Osteocyte (in vitro differentiated cells): Measurements from ENCODE around the gene DEDD. TPM values are rescaled to one million over a fixed set of nuclear protein-coding genes. Genes with fewer than 3 reads are reported as not detected.

Experiments used
- DNase-seq: peaks from one replicate; pipeline ENCODE4 v3.0.0; 2021; ENCODE audit warnings: mixed read lengths; ENCODE audit not compliant: unreplicated experiment; ENCODE audit errors: extremely low spot score
- H3K27ac Mint-ChIP-seq: one replicate; pipeline ENCODE4 v1.8.0; 2021; ENCODE audit warnings: mild to moderate bottlenecking, mixed read lengths; ENCODE audit not compliant: unreplicated experiment
- H3K27me3 Mint-ChIP-seq: one replicate; pipeline ENCODE4 v1.8.0; 2021; ENCODE audit warnings: mixed read lengths; ENCODE audit not compliant: unreplicated experiment
- H3K36me3 Mint-ChIP-seq: one replicate; pipeline ENCODE4 v1.8.0; 2021; ENCODE audit warnings: mixed read lengths; ENCODE audit not compliant: unreplicated experiment
- H3K4me1 Mint-ChIP-seq: one replicate; pipeline ENCODE4 v1.8.0; 2021; ENCODE audit warnings: mixed read lengths; ENCODE audit not compliant: unreplicated experiment
- H3K4me3 Mint-ChIP-seq: one replicate; pipeline ENCODE4 v1.8.0; 2021; ENCODE audit warnings: mild to moderate bottlenecking, moderate library complexity, mixed read lengths; ENCODE audit not compliant: unreplicated experiment
- H3K9me3 Mint-ChIP-seq: one replicate; pipeline ENCODE4 v1.8.0; 2021; ENCODE audit warnings: mixed read lengths; ENCODE audit not compliant: unreplicated experiment
- CTCF ChIP-seq: fragments of 200-600 bp; sonication (generic); IDR thresholded peaks from 2 replicates; pipeline ENCODE4 v1.5.0; 2021; ENCODE audit warnings: antibody characterized with exemption, mild to moderate bottlenecking, moderate library complexity
- total RNA-seq: library from RNA; stranded (reverse); gene quantifications from 2 replicates; pipeline ENCODE4 v1.2.1, GENCODE V29; 2021

Gene DEDD
- total RNA-seq, 1 donor from 2014 or later: 40.8 TPM

GRCh38 chr1:161089938-161090337, 42.5 kb downstream of the DEDD start:
- Mint-ChIP-seq H3K9me3 (no peaks in the 10 kb centered on the region), H3K4me1 (no peaks in the 10 kb centered on the region), H3K4me3 (no peak overlapping the region), H3K27me3 (peaks cover 9% of the 10 kb centered on the region), H3K36me3 (no peaks in the 10 kb centered on the region), H3K27ac (no peak overlapping the region)
- no peak for DNase-seq
- TF ChIP-seq CTCF: no peak

GRCh38 chr1:161089251-161089924, 43.1 kb downstream of the DEDD start, which contains the start of gene NECTIN4:
NECTIN4 (minus strand) TSS chr1:161089558; CDS start chr1:161089296, 262 bp downstream.
- H3K4me1 Mint-ChIP-seq: no peaks in the 10 kb centered on the region
- no peak for DNase-seq
- no peak for TF ChIP-seq CTCF
- H3K27me3 Mint-ChIP-seq: peaks cover 3% of the 10 kb centered on the region
- no peak within 1 kb of the TSS for H3K4me3 Mint-ChIP-seq
- no peak within 1 kb of the TSS for H3K27ac Mint-ChIP-seq
- no peaks in the 10 kb centered on the region for H3K9me3 Mint-ChIP-seq
- H3K36me3 Mint-ChIP-seq: no peaks in the 10 kb centered on the region

- H3K27ac Mint-ChIP-seq: no peak overlapping the region
- H3K4me3 Mint-ChIP-seq: no peak overlapping the region
- H3K9me3 Mint-ChIP-seq: no peaks in the 10 kb centered on the region
- H3K36me3 Mint-ChIP-seq: no peaks in the 10 kb centered on the region
- no peak for DNase-seq
- H3K27me3 Mint-ChIP-seq: peaks cover under 1% of the 10 kb centered on the region
- no peak for TF ChIP-seq CTCF
- H3K4me1 Mint-ChIP-seq: no peaks in the 10 kb centered on the region
Measured at GRCh38 chr1:161088587-161089110, 43.8 kb downstream of the DEDD start.

- H3K4me3 Mint-ChIP-seq: no peak overlapping the region
- no peaks in the 10 kb centered on the region for H3K9me3 Mint-ChIP-seq
- H3K4me1 Mint-ChIP-seq: peaks cover 7% of the 10 kb centered on the region
- no peak for DNase-seq
- no peak overlapping the region for H3K27ac Mint-ChIP-seq
- H3K36me3 Mint-ChIP-seq: no peaks in the 10 kb centered on the region
- no peak for TF ChIP-seq CTCF
- no peaks in the 10 kb centered on the region for H3K27me3 Mint-ChIP-seq
Measured at GRCh38 chr1:161086457-161086856, 46.0 kb downstream of the DEDD start.

- Mint-ChIP-seq H3K27me3 (no peaks in the 10 kb centered on the region), H3K36me3 (no peaks in the 10 kb centered on the region), H3K9me3 (no peaks in the 10 kb centered on the region), H3K27ac (no peak overlapping the region), H3K4me1 (peaks cover 7% of the 10 kb centered on the region), H3K4me3 (no peak overlapping the region)
- DNase-seq: no peak
- TF ChIP-seq CTCF: no peak
Measured at GRCh38 chr1:161085165-161085564, 47.3 kb downstream of the DEDD start.
